NCI-H2196 (cell line): Measurements from ENCODE around the gene RAB33B.
"Not testable (repeated sequence)": the region's sequence is repeated elsewhere in the genome, so short reads cannot be mapped to it uniquely, and the experiment has no call there.

ENCODE experiments used
- DNase-seq: peaks from one replicate; lab custom pipeline; 2025; ENCODE audit not compliant: unreplicated experiment; lab: John Stamatoyannopoulos, UW

RAB33B gene

DNA sequence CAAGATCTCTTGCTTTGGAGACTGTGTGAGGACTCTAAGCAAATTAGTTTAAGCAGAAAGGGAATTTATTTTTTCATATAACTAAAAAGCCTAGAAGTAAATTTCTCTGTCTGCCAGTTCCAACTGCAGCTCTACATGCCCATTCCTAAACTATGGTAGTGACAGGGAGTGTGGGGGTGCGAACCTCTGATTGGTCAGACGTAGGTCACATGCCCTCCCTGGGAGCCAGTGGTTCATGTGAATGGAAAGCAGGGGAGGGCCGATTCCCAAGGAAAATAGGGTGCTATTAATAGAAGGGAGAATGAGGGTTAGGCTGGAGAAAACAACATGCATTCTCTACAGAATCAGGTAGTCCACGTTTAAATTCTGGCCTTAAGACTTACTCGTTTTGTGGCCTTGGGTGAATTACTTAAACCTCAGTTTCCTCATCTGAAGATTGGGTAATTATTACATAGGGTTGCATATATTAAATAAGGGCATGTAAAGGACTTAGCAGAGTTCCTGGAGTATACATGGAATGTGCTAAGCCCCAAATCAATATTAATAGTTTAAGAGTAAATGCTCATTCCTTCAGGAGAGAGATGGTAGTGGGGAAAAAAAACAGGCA, 7.2 kb downstream of the RAB33B start:
- DNase-seq = no peak

DNA sequence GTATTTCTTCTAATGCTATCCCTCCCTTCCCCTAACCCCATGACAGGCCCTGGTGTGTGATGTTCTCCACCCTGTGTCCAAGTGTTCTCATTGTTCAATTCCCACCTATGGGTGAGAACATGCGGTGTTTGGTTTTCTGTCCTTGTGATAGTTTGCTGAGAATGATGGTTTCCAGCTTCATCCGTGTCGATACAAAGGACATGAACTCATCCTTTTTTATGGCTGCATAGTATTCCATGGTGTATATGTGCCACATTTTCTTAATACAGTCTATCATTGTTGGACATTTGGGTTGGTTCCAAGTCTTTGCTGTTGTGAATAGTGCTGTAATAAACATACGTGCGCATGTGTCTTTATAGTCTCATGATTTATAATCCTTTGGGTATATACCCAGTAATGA, 10.6 kb downstream of the RAB33B start:
- not testable (repeated sequence) for DNase-seq

DNA sequence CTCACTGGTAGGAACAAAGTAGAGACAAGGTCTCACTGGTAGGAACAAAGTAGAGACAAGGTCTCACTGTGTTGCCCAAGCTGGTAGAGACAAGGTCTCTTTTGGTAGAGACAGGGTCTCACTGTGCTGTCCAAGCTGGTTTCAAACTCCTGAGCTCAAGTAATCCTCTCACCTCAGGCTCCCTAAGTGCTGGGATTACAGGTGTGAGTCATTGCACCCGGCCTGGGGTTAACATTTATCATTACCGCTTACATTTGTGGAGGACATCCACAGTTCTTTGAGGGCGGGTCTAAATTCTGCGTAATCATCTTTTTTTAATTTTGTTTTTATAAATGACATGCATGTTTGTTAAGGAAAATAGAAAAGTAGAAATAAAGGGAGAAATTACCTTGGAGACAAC, 12.0 kb downstream of the RAB33B start:
- DNase-seq = no peak

DNA sequence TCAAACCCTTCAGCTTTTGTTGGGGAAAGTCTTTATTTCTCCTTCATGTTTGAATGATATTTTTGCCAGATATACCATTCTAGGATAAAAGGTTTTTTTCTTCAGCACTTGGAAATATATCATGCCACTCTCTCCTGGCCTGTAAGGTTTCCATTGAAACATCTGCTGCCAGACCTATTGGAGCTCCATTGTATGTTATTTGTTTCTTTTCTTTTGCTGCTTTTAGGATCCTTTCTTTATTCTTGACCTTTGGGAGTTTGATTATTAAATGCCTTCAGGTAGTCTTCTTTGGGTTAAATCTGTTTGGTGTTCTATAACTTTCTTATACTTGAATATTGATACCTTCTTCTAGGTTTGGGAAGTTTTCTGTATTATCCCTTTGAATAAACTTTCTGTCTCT, 14.8 kb downstream of the RAB33B start:
- DNase-seq = not testable (repeated sequence)

DNA sequence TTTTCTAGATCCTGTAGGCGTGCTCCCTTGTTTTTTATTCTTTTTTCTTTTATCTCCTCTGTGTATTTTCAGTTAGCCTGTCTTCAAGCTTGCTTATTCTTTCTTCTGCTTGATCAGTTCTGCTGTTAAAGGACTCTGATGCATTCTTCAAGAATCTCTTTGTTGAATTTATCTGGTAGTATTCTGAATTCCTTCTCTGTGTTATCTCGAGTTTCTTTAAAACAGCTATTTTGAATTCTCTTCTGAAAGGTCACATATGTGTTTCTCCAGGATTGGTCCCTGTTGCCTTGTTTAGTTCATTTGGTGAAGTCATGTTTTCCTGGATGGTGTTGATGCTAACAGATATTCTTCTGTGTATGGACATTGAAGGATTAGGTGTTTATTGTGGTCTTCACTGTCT, 15.3 kb downstream of the RAB33B start:
- DNase-seq = no peak

DNA sequence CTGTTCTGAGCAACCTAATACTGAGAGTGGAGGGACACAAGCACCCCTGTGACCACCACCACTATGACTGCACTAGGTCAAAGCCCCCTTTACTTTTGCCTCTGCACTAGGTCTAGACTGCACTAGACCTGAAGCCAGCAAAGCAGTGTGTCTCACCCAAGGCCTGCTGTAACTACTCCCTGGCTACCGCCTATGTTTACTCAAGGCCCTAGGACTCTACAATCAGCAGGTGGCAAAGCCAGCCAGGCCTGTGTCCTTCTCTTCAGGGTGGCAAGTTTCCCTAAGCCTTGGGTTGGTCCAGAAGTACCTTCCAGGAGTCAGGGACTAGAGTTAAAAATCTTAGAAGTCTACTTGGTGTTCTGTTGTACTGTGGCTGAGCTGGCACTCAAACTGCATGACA, 15.9 kb downstream of the RAB33B start:
- DNase-seq = no peak

DNA sequence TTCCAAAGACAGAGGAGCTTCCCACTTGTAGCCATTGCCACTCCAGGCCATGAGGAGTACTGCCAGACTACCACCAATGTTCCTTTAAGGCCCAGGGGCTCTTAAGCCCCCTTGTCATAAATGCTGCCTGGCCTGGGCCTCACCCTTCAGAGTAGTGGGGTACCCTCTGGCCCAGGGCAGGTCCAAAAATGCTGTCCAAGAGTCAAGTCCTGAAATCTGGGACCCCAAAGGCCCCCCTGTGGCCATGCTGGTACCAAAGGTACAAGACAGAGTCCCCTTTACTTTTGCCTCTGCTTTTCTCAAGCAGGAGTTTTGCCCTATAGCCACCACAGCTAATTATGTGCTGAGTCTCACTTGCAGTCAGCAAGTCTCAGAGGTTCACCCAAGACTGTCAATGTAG, 16.4 kb downstream of the RAB33B start:
- DNase-seq = no peak

DNA sequence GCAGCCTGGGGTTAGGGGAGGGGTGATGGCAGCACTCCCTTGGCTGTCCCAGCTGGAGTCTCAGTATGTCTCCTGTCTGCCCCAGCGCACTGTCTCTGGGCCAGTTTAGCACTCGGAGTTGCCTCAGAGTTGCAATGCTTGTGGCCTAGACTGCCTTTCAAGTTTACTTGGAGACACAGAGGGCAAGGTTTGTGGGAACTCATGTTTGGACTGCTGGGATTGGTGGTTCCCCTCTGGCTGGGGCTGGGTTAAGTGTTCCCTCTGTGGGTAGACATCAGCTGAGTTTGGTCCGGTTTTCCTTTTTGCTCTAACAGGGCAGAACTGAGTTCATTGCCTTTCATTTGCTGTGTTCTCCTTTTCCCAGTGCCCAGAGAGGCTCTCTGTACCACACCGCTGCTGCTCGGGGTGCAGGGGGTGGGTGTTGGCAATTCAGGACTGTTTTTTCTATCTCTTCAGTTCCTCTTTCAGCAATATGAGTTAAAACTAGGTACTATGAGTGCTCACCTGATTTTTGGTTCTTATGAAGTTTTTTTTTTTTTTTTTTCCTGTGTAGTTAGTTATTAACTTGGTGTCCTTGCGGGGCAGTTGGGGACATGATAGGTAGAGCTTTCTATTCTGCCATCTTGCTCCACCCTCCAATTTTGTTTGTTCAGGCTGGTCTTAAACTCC, 17.2 kb downstream of the RAB33B start:
- DNase-seq = no peak

DNA sequence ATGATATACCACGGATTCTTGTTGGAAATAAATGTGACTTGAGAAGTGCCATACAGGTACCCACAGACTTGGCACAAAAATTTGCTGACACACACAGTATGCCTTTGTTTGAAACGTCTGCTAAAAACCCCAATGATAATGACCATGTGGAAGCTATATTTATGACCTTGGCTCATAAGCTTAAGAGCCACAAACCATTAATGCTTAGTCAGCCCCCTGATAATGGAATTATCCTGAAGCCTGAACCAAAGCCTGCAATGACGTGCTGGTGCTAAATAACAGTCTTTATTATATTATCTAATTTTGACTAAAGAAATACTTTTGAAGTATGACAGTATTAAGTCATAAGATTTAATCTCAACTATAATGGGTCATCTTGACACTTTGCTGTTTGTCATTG, 18.9 kb downstream of the RAB33B start:
- DNase-seq = no peak

DNA sequence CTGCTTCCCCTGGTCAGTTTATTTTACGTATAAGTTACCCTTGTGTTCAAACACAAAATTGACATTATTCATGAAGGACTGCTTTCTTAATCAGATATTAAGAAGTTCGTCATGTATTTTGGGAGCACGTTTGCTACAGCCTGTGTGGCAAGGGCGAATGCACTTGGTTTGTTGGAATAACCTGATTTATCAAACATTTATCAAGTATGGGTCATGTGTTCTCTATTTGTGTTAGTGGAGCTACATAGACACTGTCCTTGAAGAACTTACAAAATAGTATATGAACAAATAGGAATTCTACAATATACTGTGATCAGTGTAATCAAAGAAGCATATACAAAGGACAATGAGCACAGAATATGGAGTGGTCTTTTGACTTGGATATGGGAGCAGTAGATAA, 22.4 kb downstream of the RAB33B start:
- DNase-seq = no peak

DNA sequence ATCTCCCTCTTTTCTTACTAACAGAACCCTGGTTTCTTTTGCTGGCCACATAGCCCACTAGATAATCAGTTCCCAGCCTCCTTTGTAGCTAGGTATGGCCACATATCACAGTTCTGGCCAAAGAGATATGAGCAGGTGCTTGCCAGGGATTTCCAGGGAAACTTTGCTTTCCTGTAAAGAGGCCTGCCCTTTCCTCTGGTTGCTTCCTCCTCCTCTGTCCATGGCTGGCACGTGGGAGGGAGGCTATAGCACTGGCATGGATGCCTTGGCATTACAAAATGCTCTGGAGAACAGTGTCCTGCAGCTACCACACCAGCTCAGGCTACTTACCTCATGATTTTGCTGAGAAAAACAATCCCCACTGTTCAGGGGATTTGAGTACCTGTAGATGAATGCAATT, 27.5 kb downstream of the RAB33B start:
- DNase-seq = no peak

DNA sequence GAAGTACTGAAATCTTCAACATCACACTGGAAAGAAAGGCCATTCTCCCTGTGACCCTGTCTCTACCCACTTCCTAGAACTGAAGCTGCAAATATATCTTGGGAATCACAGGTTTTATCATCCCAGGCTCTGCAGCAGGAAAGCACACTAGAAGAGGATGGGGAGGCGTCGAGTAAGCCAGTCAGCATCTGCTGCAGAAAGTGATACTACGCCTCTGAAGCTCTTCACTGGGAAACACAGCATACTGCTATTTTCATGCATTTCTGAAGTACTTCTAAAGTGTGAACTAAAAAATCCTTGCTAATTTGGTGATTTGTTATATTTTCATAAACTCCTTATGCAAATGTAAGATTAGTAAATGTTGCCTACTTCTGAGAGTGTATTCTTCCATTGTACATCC, 29.1 kb downstream of the RAB33B start:
- DNase-seq = no peak

DNA sequence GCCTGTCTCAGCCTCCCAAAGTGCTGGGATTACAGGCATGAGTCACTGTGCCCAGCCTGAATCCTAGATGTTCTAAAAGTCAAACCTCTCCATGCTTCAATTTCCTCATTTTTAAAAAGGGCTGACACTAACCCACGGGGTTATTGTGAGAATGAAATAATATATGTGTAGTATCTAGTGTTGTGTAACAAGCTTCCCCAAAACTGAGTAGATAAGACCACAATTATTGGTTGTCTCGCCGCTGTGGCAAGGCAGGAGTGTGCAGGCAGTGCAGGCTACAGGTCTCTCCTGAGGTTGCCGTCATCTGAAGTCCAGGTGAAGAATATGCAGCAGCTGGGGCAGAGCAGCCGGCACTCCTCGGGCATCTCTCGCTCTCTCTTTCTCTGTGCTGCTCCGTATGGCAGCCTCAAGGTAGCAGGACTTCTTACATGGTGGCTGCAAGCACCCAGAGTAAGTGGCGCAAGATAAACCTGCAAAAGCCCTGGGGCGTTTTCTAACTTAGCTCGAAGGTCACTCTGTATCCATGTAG, 30.9 kb downstream of the RAB33B start:
- DNase-seq = no peak

DNA sequence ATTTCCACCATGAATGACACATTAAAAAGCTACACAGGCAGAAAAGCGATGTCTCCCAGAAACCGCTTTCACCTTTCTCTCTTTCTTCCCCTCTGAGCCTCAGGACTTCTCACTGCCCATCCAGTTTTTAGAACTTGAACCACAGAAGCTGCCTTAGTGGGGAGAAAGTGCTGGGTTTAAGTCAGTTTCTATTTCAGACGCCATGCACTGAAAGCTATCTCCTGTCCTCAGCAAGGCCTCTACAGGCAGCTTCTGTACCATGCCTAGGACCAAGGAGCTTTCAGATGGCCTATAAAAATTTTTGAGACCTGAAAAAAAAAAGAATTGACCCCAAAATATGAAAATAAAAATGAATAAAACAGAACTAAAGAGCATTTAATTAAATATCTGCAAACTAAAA, 34.5 kb downstream of the RAB33B start:
- DNase-seq = no peak

DNA sequence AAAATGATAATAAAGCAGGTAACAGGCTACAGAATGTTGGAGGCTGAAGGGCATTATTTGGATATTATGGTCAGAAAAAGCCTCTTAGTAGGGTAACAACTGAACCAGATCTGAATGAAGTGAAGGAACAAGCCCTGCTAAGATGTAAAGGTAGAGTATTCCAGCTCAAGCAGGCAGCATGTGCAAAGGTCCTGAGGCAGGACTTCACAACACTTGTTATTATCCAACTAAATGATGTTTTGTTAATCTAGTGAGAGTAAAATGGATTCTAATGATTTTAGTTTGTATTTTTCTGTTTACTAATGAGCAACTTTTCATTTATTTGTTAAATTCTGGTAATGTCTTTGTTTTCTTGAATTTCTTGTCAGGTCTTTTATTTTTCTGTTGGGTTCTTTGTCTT, 35.7 kb downstream of the RAB33B start:
- no peak for DNase-seq

DNA sequence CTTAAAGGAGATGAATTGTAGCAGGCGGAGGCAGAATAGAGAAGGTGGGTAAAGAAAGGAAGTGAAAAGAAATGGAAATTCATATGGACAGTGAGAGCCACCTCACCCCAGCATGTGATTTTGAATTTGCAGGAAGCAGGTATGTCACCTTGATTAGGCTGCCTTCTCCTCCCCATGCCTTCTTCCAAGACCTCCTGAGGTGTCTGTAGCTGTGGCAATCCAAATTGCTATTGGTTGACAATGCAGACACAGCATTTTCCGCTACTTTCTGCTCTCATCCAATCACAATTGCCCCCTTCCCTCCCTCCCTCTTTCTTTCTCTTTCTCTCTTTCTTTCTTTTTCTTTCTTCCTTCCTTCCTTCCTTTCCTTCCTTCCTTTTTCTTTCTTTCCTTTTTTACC, 38.5 kb downstream of the RAB33B start:
- no peak for DNase-seq

DNA sequence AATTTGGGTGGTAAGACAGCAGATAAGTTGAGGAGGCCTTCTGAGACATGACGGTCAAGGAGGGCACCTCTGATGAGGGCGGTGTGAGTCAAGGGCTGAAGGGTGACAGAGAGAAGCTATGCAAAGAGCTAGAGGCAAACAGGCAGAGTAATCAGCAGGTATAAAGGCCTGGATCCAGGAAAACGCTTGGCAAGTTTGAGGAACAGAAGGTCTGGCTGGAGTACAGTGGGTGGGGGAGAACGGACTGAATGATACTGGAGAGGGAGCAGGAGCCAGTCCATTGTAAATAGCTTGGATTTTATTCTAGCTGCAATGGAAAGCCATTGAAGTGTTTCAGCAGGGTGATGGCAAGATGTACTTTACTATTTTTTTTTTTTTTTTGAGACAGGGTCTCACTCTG, 39.3 kb downstream of the RAB33B start:
- no peak for DNase-seq

DNA sequence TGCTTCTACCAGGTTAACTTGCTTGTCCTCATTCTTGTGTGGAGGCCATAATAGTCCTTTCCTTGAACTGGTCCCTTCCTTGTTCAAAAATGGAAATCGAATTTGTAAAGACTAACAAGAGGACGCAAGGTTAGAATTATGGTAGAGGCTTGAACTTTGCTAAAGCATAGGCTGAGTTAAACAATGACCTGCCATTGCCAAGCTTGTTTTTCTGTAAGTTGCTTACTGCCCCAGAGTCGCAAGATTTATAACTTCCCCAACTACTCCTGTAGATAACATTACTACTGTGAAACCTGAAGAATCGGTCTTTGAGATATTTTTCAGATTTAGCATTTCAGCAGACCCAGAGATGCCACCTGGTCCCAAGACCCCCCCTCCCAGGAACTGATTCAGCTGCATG, 45.3 kb downstream of the RAB33B start:
- no peak for DNase-seq

DNA sequence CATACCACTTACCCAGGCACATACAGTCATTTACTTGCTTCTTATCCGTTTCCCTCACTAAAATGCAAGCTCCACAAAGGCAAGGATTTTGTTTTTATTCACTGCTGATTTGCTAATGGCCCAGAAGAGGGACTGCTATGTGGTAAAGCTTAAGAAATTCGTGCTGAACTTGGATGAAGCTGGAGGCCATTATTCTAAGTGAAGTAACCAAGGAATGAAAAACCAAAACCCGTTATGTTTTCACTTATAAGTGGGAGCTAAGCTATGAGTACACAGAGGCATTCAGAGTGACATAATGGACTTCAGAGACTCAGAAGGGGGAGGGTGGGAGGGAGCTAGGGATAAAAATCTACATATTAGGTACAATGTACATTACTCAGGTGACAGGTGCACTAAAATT, 47.2 kb downstream of the RAB33B start:
- DNase-seq = no peak

DNA sequence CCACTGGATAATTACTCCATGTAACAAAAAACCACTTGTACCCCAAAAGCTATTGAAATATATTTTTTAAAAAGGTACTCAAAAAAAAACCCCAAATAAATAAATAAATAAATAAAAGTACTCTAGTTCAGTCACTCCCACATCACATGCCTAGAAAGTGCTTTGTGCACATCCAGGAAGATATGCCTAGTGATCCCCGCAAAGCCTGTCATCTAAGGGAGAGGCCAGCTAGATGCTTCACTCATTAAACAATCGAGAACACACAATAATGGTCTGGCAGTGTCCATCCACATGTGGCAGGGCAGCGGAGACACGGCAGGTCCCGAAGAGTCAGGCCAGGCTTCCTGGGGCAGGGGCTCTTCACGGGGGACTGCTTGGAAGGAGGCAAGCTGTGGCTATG, 47.6 kb downstream of the RAB33B start:
- DNase-seq = no peak

DNA sequence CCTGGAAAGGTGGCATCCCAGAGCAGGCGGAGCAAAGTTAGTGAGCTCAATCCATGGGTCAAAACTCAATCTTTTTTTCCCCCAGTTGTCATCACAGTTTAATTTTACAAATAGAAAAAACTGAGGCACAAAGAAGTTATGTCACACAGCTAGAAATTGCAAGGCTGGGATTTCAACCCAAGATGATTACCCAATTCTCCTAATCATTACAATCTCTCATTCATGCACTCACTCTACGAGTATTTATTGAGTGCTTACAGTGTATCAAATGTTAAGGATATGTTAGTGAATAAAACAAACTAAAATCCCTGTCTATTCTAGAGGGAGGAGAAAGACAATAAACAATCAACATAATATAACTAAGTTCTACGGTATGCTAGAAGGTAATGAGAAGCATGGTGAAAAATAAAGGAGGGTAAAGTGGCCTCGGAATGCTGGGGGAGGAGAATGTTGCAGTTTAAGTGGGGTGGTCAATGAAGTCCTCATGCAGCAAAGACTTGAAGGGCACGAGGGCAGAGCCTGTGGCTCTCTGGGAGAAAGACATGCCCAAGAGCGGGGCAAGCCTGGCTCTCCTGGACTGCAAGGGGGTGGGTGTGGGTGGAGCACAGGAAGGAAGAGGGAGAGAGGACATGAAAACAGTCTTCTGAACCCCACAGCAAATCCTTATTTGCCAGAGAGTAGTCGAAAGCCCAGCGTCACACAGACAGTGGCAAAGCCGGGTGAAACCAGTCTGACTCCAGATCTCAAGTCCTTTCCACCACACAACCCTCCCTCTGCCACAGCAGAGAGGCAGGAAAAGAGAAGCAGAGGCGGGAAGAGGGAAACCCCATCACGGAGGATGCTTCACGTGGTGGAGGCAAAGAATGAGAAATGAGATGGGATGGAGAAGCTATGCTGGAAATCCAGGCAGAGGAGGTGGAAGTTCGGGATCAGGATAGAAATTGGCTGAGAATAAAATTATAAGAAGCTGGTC, 48.3 kb downstream of the RAB33B start:
- DNase-seq = no peak

DNA sequence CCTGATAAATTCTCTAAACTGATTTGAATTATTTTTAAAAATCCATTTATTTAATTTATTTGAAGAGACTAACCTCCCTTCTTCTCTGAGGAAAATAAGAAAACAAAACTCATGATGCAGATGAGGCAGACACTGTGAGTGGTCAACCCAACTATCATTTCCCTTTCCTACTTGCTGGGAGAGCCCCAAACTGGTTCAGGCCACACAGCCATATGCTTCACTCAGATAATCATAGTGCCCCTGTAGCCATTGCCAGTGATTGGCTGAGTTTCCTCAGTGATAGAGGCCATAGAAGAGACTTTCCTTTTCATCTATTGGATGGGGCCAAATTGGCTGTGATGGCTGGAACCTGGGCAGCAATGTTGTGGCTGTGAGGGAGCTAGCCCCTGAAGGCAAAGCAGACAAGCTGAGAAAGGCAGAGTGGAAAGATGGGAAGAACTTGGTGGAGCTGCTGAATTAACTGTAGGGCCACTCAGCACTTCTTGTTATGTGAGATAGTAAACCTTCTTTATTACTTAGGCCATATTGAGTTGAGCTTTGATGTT, 49.8 kb downstream of the RAB33B start:
- DNase-seq = no peak
